ENCODE results near the gene SELENOO. TPM values are rescaled to one million over a fixed set of nuclear protein-coding genes. Genes with fewer than 3 reads are reported as not detected.
A peak's percentile ranks its signal among the peaks of the same experiment; 100 is the strongest.

SELENOO gene
- total RNA-seq, 1 donor, result 20.7 TPM

DNA sequence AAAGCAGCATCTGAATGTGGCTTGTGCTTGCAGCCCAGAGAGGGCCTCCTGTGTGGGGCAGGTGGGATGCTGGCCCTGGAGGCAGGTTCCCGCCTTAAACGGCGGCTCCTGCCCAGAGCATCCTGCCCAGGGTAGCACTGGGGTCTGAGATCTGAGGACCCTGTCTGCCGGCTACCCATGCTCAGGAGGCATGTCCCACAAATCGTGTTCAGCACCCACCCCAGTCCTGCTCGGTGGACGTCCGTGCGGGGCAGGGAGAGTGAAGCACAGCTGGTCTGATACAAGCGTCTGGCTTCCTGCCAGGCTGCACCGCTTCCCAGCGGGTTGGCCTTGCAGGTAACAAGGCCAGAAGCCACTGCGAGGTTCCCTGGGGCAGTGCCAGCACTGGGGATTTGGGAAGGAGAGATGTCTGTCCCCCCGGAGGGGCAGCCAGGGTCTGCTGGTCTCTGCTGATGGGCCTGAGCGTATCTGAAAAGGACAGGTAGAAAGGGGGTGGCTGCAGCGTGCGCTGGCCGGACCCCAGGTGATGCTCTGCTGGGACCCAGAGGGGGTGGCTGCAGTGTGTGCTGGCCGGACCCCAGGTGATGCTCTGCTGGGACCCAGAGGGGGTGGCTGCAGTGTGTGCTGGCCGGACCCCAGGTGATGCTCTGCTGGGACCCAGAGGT, 11.5 kb upstream of the SELENOO start:
- TF ChIP-seq, protein P1, sequence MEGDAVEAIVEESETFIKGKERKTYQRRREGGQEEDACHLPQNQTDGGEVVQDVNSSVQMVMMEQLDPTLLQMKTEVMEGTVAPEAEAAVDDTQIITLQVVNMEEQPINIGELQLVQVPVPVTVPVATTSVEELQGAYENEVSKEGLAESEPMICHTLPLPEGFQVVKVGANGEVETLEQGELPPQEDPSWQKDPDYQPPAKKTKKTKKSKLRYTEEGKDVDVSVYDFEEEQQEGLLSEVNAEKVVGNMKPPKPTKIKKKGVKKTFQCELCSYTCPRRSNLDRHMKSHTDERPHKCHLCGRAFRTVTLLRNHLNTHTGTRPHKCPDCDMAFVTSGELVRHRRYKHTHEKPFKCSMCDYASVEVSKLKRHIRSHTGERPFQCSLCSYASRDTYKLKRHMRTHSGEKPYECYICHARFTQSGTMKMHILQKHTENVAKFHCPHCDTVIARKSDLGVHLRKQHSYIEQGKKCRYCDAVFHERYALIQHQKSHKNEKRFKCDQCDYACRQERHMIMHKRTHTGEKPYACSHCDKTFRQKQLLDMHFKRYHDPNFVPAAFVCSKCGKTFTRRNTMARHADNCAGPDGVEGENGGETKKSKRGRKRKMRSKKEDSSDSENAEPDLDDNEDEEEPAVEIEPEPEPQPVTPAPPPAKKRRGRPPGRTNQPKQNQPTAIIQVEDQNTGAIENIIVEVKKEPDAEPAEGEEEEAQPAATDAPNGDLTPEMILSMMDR (IDR thresholded peaks at IDR 0.05; ENCODE audit: insufficient read depth, low read depth, low read length), result no peak
- no peak for DNase-seq (ENCODE audit: low read depth)
- H3K4me3 ChIP-seq (ENCODE audit: low read depth, low read length), result no peak overlapping the region

DNA sequence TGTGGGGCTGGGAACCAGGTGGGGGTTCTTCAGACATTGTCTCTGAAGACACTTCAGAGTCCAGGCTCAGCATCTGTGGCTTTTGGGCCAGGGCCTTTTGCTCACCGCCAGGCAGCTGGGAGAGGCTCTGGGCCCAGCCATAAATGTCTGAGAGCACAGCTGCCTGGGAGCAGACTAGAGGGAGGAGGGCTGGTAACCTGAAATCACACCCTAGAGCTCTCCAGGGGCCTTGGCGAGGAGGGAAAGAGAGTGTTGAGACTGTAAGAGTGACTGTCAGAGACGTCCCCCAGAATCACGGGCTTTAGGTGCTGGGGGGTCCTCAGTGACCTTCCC, 11.0 kb upstream of the SELENOO start:
- TF ChIP-seq, protein P1 (IDR thresholded peaks at IDR 0.05; ENCODE audit: insufficient read depth, low read depth, low read length), result no peak
- DNase-seq (ENCODE audit: low read depth), result peak; percentile 52
- H3K4me3 ChIP-seq (ENCODE audit: low read depth, low read length), result peak overlapping the region; percentile 58

DNA sequence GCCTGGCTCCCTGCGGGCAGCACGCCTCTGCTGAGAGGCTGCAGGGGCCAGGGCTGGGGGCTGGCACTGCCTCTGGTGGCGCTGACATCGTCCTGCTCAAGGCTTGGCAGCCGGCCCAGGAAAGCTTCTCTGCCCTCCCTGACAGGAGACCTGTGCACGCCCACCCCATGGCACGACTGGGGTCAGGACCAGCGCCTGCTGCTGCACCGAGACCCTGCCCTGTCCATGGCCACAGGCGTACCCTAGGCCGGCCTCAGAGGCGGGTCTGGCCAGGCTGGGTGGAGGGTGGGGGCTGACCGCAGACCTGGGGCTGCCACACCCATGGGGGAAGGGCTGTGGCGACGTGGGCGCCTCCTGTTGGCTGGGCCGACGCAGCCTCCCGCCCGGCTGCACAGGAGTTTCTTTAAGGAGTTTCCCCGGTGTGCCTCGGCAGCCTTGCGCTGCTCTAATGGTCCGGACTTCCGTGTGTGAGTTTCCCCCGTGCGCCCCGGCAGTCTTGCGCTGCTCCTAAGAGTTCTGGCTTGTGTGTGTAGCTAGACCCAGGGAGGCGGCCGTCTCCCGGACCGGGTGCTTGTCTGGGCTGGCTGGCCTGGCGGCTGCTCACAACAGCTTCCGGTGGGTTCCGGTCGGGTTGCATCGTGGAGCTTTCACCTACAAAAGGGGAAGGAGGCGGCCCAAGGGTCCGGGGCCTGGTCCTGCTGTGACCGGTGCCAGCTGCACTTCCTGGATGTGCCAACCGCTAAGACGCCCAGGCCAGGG, 10.4 kb upstream of the SELENOO start:
- DNase-seq (ENCODE audit: low read depth), result peak; percentile 83
- TF ChIP-seq, protein P1 (IDR thresholded peaks at IDR 0.05; ENCODE audit: insufficient read depth, low read depth, low read length), result peak; percentile 28
- H3K4me3 ChIP-seq (ENCODE audit: low read depth, low read length), result peak overlapping the region; percentile 58

DNA sequence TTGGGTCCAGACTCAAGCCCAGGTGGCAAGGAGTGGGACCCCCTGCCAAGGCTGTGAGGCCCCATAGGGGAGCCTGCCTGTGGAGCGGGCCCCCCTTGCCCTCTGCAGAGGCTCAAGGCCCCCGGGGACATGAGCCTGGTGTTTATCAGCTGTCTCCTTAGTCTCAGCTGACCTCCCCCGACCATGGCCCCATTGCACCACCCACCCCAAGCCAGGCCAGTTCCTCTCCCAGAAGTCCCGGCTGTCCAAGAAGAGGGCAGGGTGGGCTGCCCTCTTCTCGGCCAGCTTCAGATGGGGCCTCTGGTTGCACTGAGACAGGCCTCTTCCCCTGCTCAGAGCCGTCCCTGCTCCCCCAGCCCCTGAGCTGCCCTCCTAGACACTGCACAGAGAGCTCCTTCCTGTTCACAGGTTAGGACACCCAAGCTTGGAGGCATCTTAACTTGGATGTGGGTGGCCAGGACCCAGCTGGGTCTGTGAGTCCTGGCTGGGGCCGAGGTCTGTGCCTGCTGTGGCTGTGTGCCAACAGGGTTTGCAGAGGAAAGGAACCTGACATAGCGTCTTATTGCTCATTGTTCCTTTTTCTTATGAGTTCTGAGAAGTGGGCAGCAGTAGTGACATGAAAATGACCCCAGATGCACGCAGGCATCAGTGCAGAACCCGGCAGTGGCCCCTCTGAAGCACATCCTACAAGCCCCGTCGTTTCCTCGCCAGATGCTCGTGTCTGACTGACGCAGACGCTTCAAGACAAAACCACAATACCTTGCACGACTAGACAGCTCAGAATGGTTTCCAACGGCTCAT, 9.7 kb upstream of the SELENOO start:
- H3K4me3 ChIP-seq (ENCODE audit: low read depth, low read length), result peak overlapping the region; percentile 58
- TF ChIP-seq, protein P1 (IDR thresholded peaks at IDR 0.05; ENCODE audit: insufficient read depth, low read depth, low read length), result no peak
- peak; percentile 61 for DNase-seq (ENCODE audit: low read depth)

DNA sequence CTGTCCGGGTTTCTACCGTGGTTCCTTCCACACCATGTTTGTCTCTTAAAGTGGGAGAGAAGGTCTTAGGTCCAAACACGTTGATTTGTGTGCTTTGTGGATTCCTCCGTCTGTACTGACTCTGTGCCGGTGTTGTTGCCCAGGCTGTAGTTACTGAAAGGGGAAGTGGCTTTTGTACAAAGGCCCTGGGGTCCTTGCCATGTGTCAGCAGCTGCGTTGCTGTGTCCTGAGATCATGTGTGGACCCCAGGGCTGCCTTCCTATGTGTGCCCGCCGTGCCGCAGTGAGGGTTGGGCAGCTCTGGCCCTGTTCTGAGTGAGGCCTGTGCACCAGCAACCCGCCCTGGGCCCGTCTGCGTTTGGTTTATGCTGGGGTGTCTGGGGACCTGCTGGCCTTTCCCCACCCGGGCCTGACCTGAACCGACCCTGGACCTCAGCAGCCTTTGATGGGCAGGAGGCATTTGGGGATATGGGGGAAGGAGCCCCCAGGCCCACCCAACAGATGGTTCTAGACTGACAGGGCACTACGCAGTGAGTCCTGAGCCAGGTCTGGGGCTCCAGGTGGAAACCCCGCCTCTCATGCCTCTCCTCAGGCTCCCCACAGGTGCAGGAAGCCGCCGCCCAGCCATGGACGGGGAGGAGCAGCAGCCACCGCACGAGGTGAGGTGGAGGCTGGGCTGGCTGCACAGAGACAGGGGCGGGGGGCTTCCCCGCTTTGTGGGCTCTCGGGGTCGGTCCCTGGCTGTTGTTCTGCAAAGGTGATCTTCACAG, 8.2 kb upstream of the SELENOO start:
- DNase-seq (ENCODE audit: low read depth), result no peak
- TF ChIP-seq, protein P1 (IDR thresholded peaks at IDR 0.05; ENCODE audit: insufficient read depth, low read depth, low read length), result no peak
- H3K4me3 ChIP-seq (ENCODE audit: low read depth, low read length), result no peak overlapping the region

DNA sequence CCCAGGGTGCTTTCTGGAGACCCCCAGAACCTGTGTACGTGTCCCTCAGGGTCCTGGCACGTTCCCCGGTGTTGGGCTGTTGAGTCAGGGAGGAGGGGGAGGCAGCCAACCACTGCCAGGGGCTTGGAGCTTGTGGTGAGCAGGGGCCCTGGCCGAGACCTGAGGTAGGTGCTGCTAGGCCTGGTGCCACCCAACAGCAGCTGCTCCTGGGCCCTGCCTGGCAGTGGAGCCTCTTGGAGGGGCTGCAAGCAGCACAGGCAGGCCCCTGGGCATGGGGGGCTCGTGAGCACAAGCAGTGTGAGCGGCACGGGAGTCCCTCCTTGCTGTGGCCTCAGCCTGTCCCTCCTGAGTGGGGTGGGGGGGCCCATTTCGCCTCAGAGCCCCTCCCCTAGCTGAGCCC, 7.2 kb upstream of the SELENOO start:
- no peak for DNase-seq (ENCODE audit: low read depth)
- H3K4me3 ChIP-seq (ENCODE audit: low read depth, low read length), result no peak overlapping the region
- TF ChIP-seq, protein P1 (IDR thresholded peaks at IDR 0.05; ENCODE audit: insufficient read depth, low read depth, low read length), result no peak
